Measurements from ENCODE around the gene GLB1L.

GLB1L gene

DNA sequence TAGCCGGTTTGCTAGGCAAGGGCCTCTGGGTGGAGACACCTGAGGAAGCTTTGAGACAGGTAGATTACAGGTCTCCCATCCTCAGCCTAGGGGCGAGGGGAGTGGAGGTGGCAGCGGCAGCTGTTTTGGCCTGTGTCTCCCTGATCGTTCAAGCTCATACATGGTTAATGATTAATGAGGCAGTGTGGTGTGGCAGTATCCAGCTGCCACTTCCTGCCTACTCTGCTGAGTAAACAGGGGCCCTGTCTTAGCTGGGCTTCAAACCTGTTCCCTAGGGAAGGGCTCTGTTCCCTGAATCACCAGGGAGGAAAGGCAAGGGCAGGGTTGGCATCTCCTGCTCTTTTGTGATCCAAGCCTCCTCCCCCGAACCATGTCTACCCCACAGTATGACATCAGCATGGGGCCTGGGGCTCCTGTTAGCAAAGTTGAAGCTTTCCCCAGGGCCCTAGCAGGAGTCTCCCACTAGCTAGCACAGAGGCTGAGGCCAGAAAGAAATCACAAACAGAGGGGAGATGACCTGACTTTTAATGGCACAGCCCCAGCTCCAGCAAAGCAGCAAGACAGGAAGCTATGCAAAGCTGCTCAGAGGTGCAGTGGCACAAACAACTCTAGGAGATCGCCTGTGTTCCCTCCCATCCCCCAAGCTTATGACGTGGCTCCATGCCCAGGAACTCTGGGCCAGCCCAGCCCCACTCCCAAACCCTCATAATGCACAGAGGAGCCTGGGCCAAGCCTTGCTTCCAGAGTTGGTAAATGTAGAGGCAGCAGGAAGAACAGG, 4.1 kb upstream of the GLB1L start:
- Histone ChIP-seq H3K9me2 (replicated peaks; ENCODE audit: insufficient read depth, low read length) (no peaks in the 10 kb centered on the region), H3K27ac (ENCODE audit: low read depth, low read length) (peak overlapping the region; percentile 66), H2AFZ (ENCODE audit: low read depth, low read length, severe bottlenecking) (no peak overlapping the region), H4K20me1 (ENCODE audit: low read depth, low read length) (no peaks in the 10 kb centered on the region), H3K36me3 (ENCODE audit: low read length) (no peaks in the 10 kb centered on the region), H3K79me2 (ENCODE audit: insufficient read depth, low read length) (peaks cover 20% of the 10 kb centered on the region; the same call in 1 of the 2 replicates), H3F3A (ENCODE audit: insufficient read depth) (peaks cover 4% of the 10 kb centered on the region), H3K9me3 (ENCODE audit: insufficient read depth, low read length) (no peaks in the 10 kb centered on the region), H3K4me2 (ENCODE audit: low read depth, low read length, poor library complexity, severe bottlenecking) (peak overlapping the region; percentile 39), H3K27me3 (ENCODE audit: low read length) (no peaks in the 10 kb centered on the region), H3K9ac (ENCODE audit: low read length) (peak overlapping the region; percentile 29; the same call in 1 of the 2 replicates), H3K4me3 (ENCODE audit: insufficient read depth, low read length, poor library complexity, severe bottlenecking) (no peak overlapping the region)
- no peak for TF ChIP-seq EZH2phosphoT487 (conservative IDR thresholded peaks at IDR 0.05; ENCODE audit: low read length)
- TF ChIP-seq, protein P1, sequence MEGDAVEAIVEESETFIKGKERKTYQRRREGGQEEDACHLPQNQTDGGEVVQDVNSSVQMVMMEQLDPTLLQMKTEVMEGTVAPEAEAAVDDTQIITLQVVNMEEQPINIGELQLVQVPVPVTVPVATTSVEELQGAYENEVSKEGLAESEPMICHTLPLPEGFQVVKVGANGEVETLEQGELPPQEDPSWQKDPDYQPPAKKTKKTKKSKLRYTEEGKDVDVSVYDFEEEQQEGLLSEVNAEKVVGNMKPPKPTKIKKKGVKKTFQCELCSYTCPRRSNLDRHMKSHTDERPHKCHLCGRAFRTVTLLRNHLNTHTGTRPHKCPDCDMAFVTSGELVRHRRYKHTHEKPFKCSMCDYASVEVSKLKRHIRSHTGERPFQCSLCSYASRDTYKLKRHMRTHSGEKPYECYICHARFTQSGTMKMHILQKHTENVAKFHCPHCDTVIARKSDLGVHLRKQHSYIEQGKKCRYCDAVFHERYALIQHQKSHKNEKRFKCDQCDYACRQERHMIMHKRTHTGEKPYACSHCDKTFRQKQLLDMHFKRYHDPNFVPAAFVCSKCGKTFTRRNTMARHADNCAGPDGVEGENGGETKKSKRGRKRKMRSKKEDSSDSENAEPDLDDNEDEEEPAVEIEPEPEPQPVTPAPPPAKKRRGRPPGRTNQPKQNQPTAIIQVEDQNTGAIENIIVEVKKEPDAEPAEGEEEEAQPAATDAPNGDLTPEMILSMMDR (IDR thresholded peaks at IDR 0.05; ENCODE audit: insufficient read depth, low read length, poor library complexity, severe bottlenecking): no peak

DNA sequence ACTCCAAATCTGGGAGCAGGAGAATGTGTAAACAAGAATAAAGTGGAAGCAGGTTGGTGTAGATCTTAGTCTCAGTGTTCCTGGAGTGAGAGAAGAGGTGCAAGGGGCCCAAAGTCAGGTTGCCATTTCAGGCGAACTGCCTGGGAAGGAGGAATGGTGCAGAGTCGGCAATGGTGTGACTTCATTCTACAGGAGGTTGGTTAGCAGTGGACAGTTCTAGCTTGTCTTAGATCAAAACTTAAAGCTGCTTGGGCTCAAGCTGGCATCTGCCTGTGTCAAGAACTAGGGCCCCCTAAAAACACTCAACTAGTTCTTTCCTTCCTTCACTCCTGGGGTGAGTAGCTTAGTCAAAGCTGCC, 3.6 kb upstream of the GLB1L start:
- peaks cover 20% of the 10 kb centered on the region; the same call in 1 of the 2 replicates for H3K79me2 ChIP-seq (ENCODE audit: insufficient read depth, low read length)
- peak overlapping the region; percentile 29; the same call in 1 of the 2 replicates for H3K9ac ChIP-seq (ENCODE audit: low read length)
- H4K20me1 ChIP-seq (ENCODE audit: low read depth, low read length): no peaks in the 10 kb centered on the region
- H3K27ac ChIP-seq (ENCODE audit: low read depth, low read length): peak overlapping the region; percentile 66
- no peaks in the 10 kb centered on the region for H3K27me3 ChIP-seq (ENCODE audit: low read length)
- no peaks in the 10 kb centered on the region for H3K36me3 ChIP-seq (ENCODE audit: low read length)
- no peak overlapping the region for H2AFZ ChIP-seq (ENCODE audit: low read depth, low read length, severe bottlenecking)
- peaks cover 3% of the 10 kb centered on the region; the same call in 1 of the 2 replicates for H3F3A ChIP-seq (ENCODE audit: insufficient read depth)
- H3K4me3 ChIP-seq (ENCODE audit: insufficient read depth, low read length, poor library complexity, severe bottlenecking): no peak overlapping the region
- no peak for TF ChIP-seq EZH2phosphoT487 (conservative IDR thresholded peaks at IDR 0.05; ENCODE audit: low read length)
- TF ChIP-seq, protein P1 (IDR thresholded peaks at IDR 0.05; ENCODE audit: insufficient read depth, low read length, poor library complexity, severe bottlenecking): no peak
- no peaks in the 10 kb centered on the region for H3K9me2 ChIP-seq (replicated peaks; ENCODE audit: insufficient read depth, low read length)
- peak overlapping the region; percentile 39 for H3K4me2 ChIP-seq (ENCODE audit: low read depth, low read length, poor library complexity, severe bottlenecking)
- H3K9me3 ChIP-seq (ENCODE audit: insufficient read depth, low read length): no peaks in the 10 kb centered on the region

DNA sequence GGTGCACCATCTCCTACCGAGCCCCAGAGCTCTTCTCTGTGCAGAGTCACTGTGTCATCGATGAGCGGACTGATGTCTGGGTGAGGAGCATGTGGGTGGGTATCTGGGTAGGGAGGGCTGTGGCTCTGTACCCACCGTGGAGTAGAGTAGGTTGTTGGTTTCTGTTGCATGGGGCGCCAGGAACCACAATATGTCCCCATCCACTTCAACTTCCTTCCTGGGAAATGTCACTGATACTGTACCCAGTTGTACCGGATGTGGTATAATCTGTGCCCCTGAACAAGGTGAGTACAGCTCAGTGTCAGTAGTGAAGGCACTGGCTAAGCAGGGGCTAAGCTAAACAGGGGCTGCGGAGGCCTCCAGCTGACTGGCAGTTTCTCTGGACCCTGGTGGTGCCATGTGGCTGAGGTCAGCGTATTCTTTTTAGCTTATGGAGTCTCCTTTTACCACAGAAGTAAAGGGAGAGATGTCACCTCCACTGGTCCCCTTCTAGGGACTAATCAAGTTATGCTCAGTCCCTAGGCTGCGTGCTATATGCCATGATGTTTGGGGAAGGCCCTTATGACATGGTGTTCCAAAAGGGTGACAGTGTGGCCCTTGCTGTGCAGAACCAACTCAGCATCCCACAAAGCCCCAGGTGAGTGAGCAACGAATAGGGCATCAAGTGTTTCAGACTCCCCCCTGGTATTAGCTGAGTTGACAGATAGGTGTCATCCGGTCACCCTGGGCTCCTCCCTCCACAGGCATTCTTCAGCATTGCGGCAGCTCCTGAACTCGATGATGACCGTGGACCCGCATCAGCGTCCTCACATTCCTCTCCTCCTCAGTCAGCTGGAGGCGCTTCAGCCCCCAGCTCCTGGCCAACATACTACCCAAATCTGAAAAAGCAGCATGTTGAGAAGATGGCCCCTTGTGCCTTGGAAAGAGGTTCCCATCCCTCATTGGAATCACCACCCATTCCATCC, 2.7 kb upstream of the GLB1L start:
- peak overlapping the region; percentile 32; the same call in 1 of the 2 replicates for H3K27ac ChIP-seq (ENCODE audit: low read depth, low read length)
- no peaks in the 10 kb centered on the region for H3K36me3 ChIP-seq (ENCODE audit: low read length)
- H3F3A ChIP-seq (ENCODE audit: insufficient read depth): peaks cover 3% of the 10 kb centered on the region; the same call in 1 of the 2 replicates
- TF ChIP-seq, protein P1 (IDR thresholded peaks at IDR 0.05; ENCODE audit: insufficient read depth, low read length, poor library complexity, severe bottlenecking): no peak
- TF ChIP-seq EZH2phosphoT487 (conservative IDR thresholded peaks at IDR 0.05; ENCODE audit: low read length): no peak
- H3K9me2 ChIP-seq (replicated peaks; ENCODE audit: insufficient read depth, low read length): no peaks in the 10 kb centered on the region
- no peak overlapping the region for H2AFZ ChIP-seq (ENCODE audit: low read depth, low read length, severe bottlenecking)
- no peak overlapping the region for H3K4me3 ChIP-seq (ENCODE audit: insufficient read depth, low read length, poor library complexity, severe bottlenecking)
- no peaks in the 10 kb centered on the region for H3K9me3 ChIP-seq (ENCODE audit: insufficient read depth, low read length)
- no peaks in the 10 kb centered on the region for H4K20me1 ChIP-seq (ENCODE audit: low read depth, low read length)
- no peak overlapping the region for H3K4me2 ChIP-seq (ENCODE audit: low read depth, low read length, poor library complexity, severe bottlenecking)
- H3K27me3 ChIP-seq (ENCODE audit: low read length): no peaks in the 10 kb centered on the region
- H3K79me2 ChIP-seq (ENCODE audit: insufficient read depth, low read length): peaks cover 15% of the 10 kb centered on the region; the same call in 1 of the 2 replicates
- no peak overlapping the region for H3K9ac ChIP-seq (ENCODE audit: low read length)
